ENCODE results near the gene KCNN3.

KCNN3 gene

GRCh38 chr1:154747380-154747739 is 122.7 kb downstream of the KCNN3 start:
- DNase-seq: no peak

GRCh38 chr1:154746622-154747299 is 123.3 kb downstream of the KCNN3 start:
- no peak for DNase-seq

GRCh38 chr1:154745750-154746425 is 124.2 kb downstream of the KCNN3 start:
- DNase-seq: no peak

- DNase-seq: no peak
Observed at GRCh38 chr1:154745286-154745731, 124.8 kb downstream of the KCNN3 start.

GRCh38 chr1:154744352-154745035 is 125.6 kb downstream of the KCNN3 start:
- DNase-seq: no peak

GRCh38 chr1:154743526-154744036 is 126.5 kb downstream of the KCNN3 start:
- DNase-seq: no peak

GRCh38 chr1:154742606-154743005 is 127.5 kb downstream of the KCNN3 start:
- DNase-seq: peak in 1 of 2 experiments; percentile 28

GRCh38 chr1:154741741-154742495 is 128.2 kb downstream of the KCNN3 start:
- no peak for DNase-seq

- no peak for DNase-seq
Observed at GRCh38 chr1:154741327-154741726, 128.8 kb downstream of the KCNN3 start.

- no peak for DNase-seq
Observed at GRCh38 chr1:154739654-154740053, 130.4 kb downstream of the KCNN3 start.

- no peak for DNase-seq
Observed at GRCh38 chr1:154736841-154737240, 133.2 kb downstream of the KCNN3 start.

- DNase-seq: no peak
Observed at GRCh38 chr1:154735804-154736168, 134.3 kb downstream of the KCNN3 start.

- DNase-seq: no peak
Observed at GRCh38 chr1:154735061-154735803, 134.8 kb downstream of the KCNN3 start.

- DNase-seq: no peak
Observed at GRCh38 chr1:154733621-154734020, 136.5 kb downstream of the KCNN3 start.

- DNase-seq: no peak
Observed at GRCh38 chr1:154730986-154731489, 139.0 kb downstream of the KCNN3 start.

GRCh38 chr1:154730259-154730658 is 139.8 kb downstream of the KCNN3 start:
- DNase-seq: no peak

GRCh38 chr1:154729577-154729976 is 140.5 kb downstream of the KCNN3 start:
- DNase-seq: no peak

GRCh38 chr1:154729031-154729442 is 141.0 kb downstream of the KCNN3 start:
- no peak for DNase-seq

GRCh38 chr1:154726896-154727753 is 143.0 kb downstream of the KCNN3 start:
- DNase-seq: no peak

- DNase-seq: no peak
Observed at GRCh38 chr1:154726443-154726842, 143.6 kb downstream of the KCNN3 start.

GRCh38 chr1:154725865-154726264 is 144.2 kb downstream of the KCNN3 start:
- no peak for DNase-seq
